ENCODE data around the gene NCKAP1. TPM values are rescaled to one million over a fixed set of nuclear protein-coding genes. Genes with fewer than 3 reads are reported as not detected.

The NCKAP1 gene
- total and polyA plus RNA-seq, 10 of the 15 experiments (the other 5 are each of a cell fraction or from before 2014, with no cell fraction given), result 0.11 to 1.5 (median 0.52) TPM

DNA sequence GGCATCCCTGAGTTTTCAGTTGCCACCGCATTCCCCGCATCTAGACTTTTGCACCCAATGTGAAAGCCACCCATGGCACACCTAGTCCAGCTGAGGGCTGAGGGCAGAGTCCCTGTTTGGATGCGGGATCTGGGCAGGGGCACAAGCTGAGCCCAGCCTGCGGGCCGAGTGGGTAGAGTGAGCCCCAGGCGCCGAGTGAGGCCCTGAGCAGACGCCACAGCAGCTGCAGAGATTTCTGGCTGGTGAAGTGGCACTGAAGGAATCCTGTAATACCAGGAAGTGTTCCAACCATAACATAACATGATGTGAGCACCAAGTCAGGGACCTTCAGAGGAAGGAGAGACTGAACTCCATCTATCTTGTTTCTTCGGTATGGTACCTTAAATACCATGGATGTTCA is 144.1 kb downstream of the NCKAP1 start (continued):
- TF ChIP-seq, protein P1, sequence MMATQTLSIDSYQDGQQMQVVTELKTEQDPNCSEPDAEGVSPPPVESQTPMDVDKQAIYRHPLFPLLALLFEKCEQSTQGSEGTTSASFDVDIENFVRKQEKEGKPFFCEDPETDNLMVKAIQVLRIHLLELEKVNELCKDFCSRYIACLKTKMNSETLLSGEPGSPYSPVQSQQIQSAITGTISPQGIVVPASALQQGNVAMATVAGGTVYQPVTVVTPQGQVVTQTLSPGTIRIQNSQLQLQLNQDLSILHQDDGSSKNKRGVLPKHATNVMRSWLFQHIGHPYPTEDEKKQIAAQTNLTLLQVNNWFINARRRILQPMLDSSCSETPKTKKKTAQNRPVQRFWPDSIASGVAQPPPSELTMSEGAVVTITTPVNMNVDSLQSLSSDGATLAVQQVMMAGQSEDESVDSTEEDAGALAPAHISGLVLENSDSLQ (IDR thresholded peaks at IDR 0.05), result no peak

DNA sequence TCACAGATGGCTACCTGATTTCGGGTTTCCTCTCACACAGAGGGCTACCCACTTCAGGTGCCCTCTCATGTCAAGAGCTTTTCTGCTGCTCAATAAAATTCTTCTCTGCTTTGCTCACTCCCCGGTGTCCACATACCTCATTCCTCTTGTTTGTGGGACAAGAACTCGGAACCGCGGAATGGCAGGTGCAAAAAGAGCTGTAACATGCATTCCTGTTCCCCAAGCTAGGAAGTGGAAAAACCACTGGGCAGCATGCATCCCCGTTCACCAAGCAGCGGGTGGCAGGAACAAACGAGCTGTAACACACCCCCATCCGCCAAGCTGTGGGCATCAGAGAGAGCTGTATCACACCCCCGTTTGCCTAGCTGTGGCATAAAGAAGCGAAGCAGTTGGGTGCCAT is 144.6 kb downstream of the NCKAP1 start:
- in situ Hi-C loops (cut with MboI), result no loop called here
- TF ChIP-seq, protein P2, sequence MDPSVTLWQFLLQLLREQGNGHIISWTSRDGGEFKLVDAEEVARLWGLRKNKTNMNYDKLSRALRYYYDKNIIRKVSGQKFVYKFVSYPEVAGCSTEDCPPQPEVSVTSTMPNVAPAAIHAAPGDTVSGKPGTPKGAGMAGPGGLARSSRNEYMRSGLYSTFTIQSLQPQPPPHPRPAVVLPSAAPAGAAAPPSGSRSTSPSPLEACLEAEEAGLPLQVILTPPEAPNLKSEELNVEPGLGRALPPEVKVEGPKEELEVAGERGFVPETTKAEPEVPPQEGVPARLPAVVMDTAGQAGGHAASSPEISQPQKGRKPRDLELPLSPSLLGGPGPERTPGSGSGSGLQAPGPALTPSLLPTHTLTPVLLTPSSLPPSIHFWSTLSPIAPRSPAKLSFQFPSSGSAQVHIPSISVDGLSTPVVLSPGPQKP (IDR thresholded peaks at IDR 0.05; ENCODE audit: low read depth, low read length), result no peak
- TF ChIP-seq HDAC6 (IDR thresholded peaks at IDR 0.05; ENCODE audit: unreplicated experiment) (no peak), CBX5 (IDR thresholded peaks at IDR 0.05; ENCODE audit: low read depth) (no peak), STAT3 (IDR thresholded peaks at IDR 0.05; ENCODE audit: low read depth, low read length) (no peak), SPI1 (IDR thresholded peaks at IDR 0.05; ENCODE audit: borderline replicate concordance, insufficient read depth, low read depth, low read length) (no peak), SUPT20H (IDR thresholded peaks at IDR 0.05; ENCODE audit: borderline replicate concordance, control insufficient read depth, low read depth, low read length) (no peak), ZZZ3 (IDR thresholded peaks at IDR 0.05; ENCODE audit: control insufficient read depth, insufficient read length, low read depth) (no peak), KAT2A (conservative IDR thresholded peaks at IDR 0.05; ENCODE audit: control insufficient read depth, low read depth, low read length) (no peak), PAX8 (IDR thresholded peaks at IDR 0.05) (no peak), TBL1XR1 (IDR thresholded peaks at IDR 0.05; ENCODE audit: low read depth, low read length) (no peak), IKZF1 (conservative IDR thresholded peaks at IDR 0.05) (no peak)
- TF ChIP-seq, protein P3, sequence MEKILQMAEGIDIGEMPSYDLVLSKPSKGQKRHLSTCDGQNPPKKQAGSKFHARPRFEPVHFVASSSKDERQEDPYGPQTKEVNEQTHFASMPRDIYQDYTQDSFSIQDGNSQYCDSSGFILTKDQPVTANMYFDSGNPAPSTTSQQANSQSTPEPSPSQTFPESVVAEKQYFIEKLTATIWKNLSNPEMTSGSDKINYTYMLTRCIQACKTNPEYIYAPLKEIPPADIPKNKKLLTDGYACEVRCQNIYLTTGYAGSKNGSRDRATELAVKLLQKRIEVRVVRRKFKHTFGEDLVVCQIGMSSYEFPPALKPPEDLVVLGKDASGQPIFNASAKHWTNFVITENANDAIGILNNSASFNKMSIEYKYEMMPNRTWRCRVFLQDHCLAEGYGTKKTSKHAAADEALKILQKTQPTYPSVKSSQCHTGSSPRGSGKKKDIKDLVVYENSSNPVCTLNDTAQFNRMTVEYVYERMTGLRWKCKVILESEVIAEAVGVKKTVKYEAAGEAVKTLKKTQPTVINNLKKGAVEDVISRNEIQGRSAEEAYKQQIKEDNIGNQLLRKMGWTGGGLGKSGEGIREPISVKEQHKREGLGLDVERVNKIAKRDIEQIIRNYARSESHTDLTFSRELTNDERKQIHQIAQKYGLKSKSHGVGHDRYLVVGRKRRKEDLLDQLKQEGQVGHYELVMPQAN (conservative IDR thresholded peaks at IDR 0.05), result no peak
- TF ChIP-seq, protein P4, sequence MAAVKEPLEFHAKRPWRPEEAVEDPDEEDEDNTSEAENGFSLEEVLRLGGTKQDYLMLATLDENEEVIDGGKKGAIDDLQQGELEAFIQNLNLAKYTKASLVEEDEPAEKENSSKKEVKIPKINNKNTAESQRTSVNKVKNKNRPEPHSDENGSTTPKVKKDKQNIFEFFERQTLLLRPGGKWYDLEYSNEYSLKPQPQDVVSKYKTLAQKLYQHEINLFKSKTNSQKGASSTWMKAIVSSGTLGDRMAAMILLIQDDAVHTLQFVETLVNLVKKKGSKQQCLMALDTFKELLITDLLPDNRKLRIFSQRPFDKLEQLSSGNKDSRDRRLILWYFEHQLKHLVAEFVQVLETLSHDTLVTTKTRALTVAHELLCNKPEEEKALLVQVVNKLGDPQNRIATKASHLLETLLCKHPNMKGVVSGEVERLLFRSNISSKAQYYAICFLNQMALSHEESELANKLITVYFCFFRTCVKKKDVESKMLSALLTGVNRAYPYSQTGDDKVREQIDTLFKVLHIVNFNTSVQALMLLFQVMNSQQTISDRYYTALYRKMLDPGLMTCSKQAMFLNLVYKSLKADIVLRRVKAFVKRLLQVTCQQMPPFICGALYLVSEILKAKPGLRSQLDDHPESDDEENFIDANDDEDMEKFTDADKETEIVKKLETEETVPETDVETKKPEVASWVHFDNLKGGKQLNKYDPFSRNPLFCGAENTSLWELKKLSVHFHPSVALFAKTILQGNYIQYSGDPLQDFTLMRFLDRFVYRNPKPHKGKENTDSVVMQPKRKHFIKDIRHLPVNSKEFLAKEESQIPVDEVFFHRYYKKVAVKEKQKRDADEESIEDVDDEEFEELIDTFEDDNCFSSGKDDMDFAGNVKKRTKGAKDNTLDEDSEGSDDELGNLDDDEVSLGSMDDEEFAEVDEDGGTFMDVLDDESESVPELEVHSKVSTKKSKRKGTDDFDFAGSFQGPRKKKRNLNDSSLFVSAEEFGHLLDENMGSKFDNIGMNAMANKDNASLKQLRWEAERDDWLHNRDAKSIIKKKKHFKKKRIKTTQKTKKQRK (IDR thresholded peaks at IDR 0.05; ENCODE audit: low read depth, low read length), result no peak
- TF ChIP-seq, protein P1 (IDR thresholded peaks at IDR 0.05), result no peak

More for the DNA sequence above, 144.6 kb downstream of the NCKAP1 start:
- Histone ChIP-seq H3K4me3 (no peak overlapping the region), H3K79me2 (ENCODE audit: control insufficient read depth, insufficient read depth, low read length) (no peaks in the 10 kb centered on the region), H3K4me1 (ENCODE audit: control insufficient read depth, insufficient read depth, low read length) (no peaks in the 10 kb centered on the region), H4K20me1 (ENCODE audit: control insufficient read depth, insufficient read depth) (no peaks in the 10 kb centered on the region), H2AFZ (ENCODE audit: control insufficient read depth, low read depth, low read length) (no peak overlapping the region), H3K4me2 (ENCODE audit: control insufficient read depth, insufficient read depth) (no peak overlapping the region), H3K27me3 (replicated peaks in 1 of 2; ENCODE audit: control insufficient read depth in 2 of 2, insufficient read depth in 2 of 2, low read length in 1 of 2) (no peaks in the 10 kb centered on the region), H3K9ac (ENCODE audit: control insufficient read depth, insufficient read depth, low read length) (no peak overlapping the region), H3K36me3 (ENCODE audit: control insufficient read depth in 2 of 2, insufficient read depth in 2 of 2, low read length in 1 of 2) (no peaks in the 10 kb centered on the region), H3K27ac (ENCODE audit: control insufficient read depth, insufficient read depth) (no peak overlapping the region), H3K9me3 (replicated peaks; ENCODE audit: control insufficient read depth, insufficient read depth, low read length) (no peaks in the 10 kb centered on the region)
- SMC1A ChIA-PET (ENCODE audit: uncharacterized antibody, unreplicated experiment), result interaction anchor here (1.1 kb wide), 1 partner anchor 13 kb away, joined by 3 read pairs; no protein-coding TSS in a partner anchor
- FAIRE-seq, result no peak
- intact Hi-C loops (cut with micrococcal nuclease; ENCODE audit: unreplicated experiment), result no loop called here
- CTCF ChIA-PET, result interaction anchor here (1.4 kb wide), 1 partner anchor 126 kb away, joined by 3 read pairs; no protein-coding TSS in a partner anchor
- DNase-seq (ENCODE audit: low read depth, low spot score), result no peak
- BruUV-seq (replicated peaks), result no TSS peak
- 52% methylated on average over 11 of the region's 11 CpGs for WGBS (ENCODE audit: insufficient coverage, insufficient replicate concordance, low lambda C conversion rate, missing lambda C conversion rate)
- RAD21 ChIA-PET (ENCODE audit: unreplicated experiment), result no interaction called here
- ATAC-seq, result no peak
- POLR2A ChIA-PET, result no interaction called here
